Sigmoid colon (tissue), 7 donors: ENCODE data around the gene NCOR1. TPM values are rescaled to one million over a fixed set of nuclear protein-coding genes. Genes with fewer than 3 reads are reported as not detected.
"Not testable (repeated sequence)": the region's sequence is repeated elsewhere in the genome, so short reads cannot be mapped to it uniquely, and the experiment has no call there.

Experiments used
- DNase-seq: peaks from one replicate; pipeline ENCODE4 v3.0.0-alpha.2; 2019
- H3K27ac ChIP-seq, 4 donors: fragments of 200-600 bp; sonication (generic); one replicate each; pipeline ENCODE4 v1.5.1; 2016 to 2019; ENCODE audit warnings: mild to moderate bottlenecking in 1 of 4
- H3K27me3 ChIP-seq, 3 donors: fragments of 200-600 bp; sonication (generic); one replicate each; pipeline ENCODE4 v1.5.1; 2019; ENCODE audit warnings: mild to moderate bottlenecking in 1 of 3
- H3K36me3 ChIP-seq, 4 donors: fragments of 200-600 bp; sonication (generic); one replicate each; pipeline ENCODE4 v1.5.1; 2016 to 2019
- H3K4me1 ChIP-seq, 4 donors: fragments of 200-600 bp; sonication (generic); one replicate each; pipeline ENCODE4 v1.5.1; 2017 to 2019
- H3K4me3 ChIP-seq, 4 donors: fragments of 200-600 bp; sonication (generic); one replicate each; pipeline ENCODE4 v1.5.1; 2017 to 2019; ENCODE audit warnings: mild to moderate bottlenecking in 2 of 4, moderate library complexity in 1 of 4
- H3K9me3 ChIP-seq, 4 donors: fragments of 200-600 bp in 3 of 4; sonication (generic) in 3 of 4; one replicate each; pipeline versions ENCODE4 v1.5.1 to v1.6.1; 2013 to 2019
- EP300 ChIP-seq, 4 donors: sonication (generic); formaldehyde crosslinking; IDR thresholded peaks; one replicate each; pipeline ENCODE4 v1.6.1; 2017; ENCODE audit warnings: antibody characterized with exemption in 4 of 4
- POLR2A ChIP-seq, 2 donors: fragments of 450-650 bp; IDR thresholded peaks; one replicate each; pipeline ENCODE4 v1.6.1; 2016; ENCODE audit warnings: antibody characterized with exemption in 2 of 2, mild to moderate bottlenecking in 2 of 2, moderate library complexity in 2 of 2
- POLR2AphosphoS5 ChIP-seq, 4 donors: sonication (generic); formaldehyde crosslinking; IDR thresholded peaks; one replicate each; pipeline ENCODE4 v1.6.1; 2017; ENCODE audit warnings: antibody characterized with exemption in 4 of 4
- WGBS, 2 donors: extraction: QIAGEN DNeasy Blood & Tissue Kit; methylation state at CpG; one replicate each; pipeline ENCODE4 v1.1.7; 2013; 5-methylcytosine and 5-hydroxymethylcytosine counted together
- intact Hi-C: fragments of 100-400 bp; cut with DNase I; formaldehyde crosslinking; loops from one replicate; pipeline ENCODE4 v1.15.1; 2023
- polyA plus RNA-seq, 3 donors: library from polyadenylated mRNA; stranded (reverse); fragments of 200-250 nt; gene quantifications; one replicate each; pipeline ENCODE4 v1.2.3, GENCODE V29; 2013
- total RNA-seq, 4 donors: library from RNA; depleted of rRNA; stranded (reverse); fragments of >200 nt; gene quantifications; one replicate each; pipeline ENCODE4 v1.1.0, GENCODE V29; 2016
- TF ChIP-seq, protein P1 (sequence below), 4 experiments: fragments of 450-650 bp in 3 of 4; fragments of 200-600 bp in 1 of 4; IDR thresholded peaks; one replicate each; pipeline ENCODE4 v1.5.1; 2016 to 2019; ENCODE audit warnings: antibody characterized with exemption in 4 of 4, mild to moderate bottlenecking in 3 of 4, moderate library complexity in 2 of 4
- donor health status: healthy with polysubstance abuse.
- donor health status: Bipolar disorder and iron deficiency.
- donor health status: healthy.

The NCOR1 gene
- total and polyA plus RNA-seq, 7 donors = 25.8 to 160 (median 93.1) TPM

DNA sequence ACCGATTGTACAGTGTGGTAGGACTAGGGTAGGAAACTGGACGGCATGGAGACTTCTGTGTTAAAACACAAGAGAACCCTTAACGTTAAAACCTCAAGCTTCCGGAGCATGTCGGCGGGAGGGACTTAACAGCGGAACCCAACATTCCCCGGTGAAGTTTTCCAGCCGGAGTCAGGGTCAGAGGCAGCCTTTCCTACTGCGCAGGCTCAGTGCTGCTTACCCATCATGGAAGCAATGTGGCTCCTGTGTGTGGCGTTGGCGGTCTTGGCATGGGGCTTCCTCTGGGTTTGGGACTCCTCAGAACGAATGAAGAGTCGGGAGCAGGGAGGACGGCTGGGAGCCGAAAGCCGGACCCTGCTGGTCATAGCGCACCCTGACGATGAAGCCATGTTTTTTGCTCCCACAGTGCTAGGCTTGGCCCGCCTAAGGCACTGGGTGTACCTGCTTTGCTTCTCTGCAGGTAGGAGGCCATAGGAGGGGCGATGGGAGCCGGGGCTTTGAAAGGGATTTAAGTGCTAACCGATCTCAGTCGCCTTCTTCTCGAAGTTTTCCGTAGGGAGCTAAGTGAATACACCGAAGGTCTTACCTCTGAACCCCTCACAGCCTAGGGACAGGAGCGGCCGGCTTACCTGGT is 1.8 kb upstream of the NCOR1 start, which contains the start of gene PIGL:
PIGL (plus strand) TSS at position 209 of the 634 bp plus-strand sequence; CDS start at position 226, 17 bp downstream.
- no peaks in the 10 kb centered on the region for H3K36me3 ChIP-seq
- peak within 1 kb of the TSS; percentile 82 to 95 (median 92) for H3K4me3 ChIP-seq
- H3K27me3 ChIP-seq = no peaks in the 10 kb centered on the region
- WGBS, 2 donors = 0% methylated on average over 29 of the region's 29 CpGs
- peaks cover 0 to 51% (median 37%) of the 10 kb centered on the region in 4 donors for H3K4me1 ChIP-seq
- peak; percentile 96 for DNase-seq
- TF ChIP-seq POLR2A (IDR thresholded peaks at IDR 0.05) (peak in 1 of 2 donors; percentile 25), POLR2AphosphoS5 (IDR thresholded peaks at IDR 0.05) (peak; percentile 44 to 83 (median 80)), EP300 (IDR thresholded peaks at IDR 0.05) (peak in 1 of 4 donors; percentile 20)
- TF ChIP-seq, protein P1, sequence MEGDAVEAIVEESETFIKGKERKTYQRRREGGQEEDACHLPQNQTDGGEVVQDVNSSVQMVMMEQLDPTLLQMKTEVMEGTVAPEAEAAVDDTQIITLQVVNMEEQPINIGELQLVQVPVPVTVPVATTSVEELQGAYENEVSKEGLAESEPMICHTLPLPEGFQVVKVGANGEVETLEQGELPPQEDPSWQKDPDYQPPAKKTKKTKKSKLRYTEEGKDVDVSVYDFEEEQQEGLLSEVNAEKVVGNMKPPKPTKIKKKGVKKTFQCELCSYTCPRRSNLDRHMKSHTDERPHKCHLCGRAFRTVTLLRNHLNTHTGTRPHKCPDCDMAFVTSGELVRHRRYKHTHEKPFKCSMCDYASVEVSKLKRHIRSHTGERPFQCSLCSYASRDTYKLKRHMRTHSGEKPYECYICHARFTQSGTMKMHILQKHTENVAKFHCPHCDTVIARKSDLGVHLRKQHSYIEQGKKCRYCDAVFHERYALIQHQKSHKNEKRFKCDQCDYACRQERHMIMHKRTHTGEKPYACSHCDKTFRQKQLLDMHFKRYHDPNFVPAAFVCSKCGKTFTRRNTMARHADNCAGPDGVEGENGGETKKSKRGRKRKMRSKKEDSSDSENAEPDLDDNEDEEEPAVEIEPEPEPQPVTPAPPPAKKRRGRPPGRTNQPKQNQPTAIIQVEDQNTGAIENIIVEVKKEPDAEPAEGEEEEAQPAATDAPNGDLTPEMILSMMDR (IDR thresholded peaks at IDR 0.05) = no peak
- intact Hi-C loops = no loop called here
- H3K27ac ChIP-seq = peak within 1 kb of the TSS; percentile 93 to 96 (median 95)
- H3K9me3 ChIP-seq = no peaks in the 10 kb centered on the region

DNA sequence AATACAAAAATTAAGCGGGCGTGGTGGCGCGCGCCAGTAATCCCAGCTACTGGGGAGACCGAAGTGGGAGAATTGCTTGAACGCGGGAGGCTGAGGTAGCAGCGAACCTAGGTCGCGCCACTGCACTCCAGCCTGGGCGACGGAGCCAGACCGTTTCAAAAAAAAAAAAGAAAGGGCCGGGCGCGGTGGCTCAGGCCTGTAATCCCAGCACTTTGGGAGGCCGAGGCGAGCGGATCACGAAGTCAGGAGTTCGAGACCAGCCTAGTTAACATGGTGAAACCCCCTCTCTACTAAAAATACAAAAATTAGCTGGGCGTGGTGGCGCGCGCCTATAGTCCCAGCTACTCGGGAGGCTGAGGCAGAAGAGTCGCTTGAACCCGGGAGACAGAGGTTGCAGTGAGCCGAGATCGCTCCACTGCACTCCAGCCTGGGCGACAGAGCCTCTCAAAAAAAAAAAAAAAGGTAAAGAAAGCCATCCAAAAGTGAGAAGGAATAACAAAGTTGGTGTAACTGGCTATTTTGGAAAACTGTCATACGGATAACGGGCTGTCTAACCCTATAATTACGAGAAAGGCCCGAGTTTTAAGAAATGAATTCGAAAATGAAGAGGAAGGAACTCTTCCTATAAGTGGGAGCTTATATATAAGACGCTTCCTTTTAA is 1.1 kb upstream of the NCOR1 start:
- peaks cover 0 to 58% (median 40%) of the 10 kb centered on the region in 4 donors for H3K4me1 ChIP-seq
- WGBS, 2 donors = 77 to 79% methylated on average over 38 of the region's 38 CpGs
- peak overlapping the region; percentile 82 to 95 (median 92) for H3K4me3 ChIP-seq
- H3K27me3 ChIP-seq, H3K36me3 ChIP-seq, DNase-seq, H3K9me3 ChIP-seq, intact Hi-C loops: not testable (repeated sequence)
- peak overlapping the region; percentile 93 to 96 (median 95) for H3K27ac ChIP-seq

DNA sequence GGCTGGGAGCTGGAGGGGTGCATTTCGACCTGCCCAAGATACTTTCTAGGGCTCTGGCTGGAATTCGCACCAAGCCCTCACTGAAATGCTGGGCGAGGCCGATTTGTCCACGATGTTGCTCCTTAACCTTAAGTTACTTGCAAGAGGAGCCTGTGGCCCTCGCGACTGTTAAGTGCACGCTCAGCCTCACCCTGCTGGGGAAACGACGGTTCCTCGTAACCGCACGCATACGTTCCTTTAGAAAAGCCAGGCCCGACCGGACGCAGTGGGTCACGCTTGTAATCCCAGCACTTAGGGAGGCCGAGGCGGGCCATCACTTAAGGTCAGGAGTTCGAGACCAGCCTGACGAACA is 607 bp upstream of the NCOR1 start:
- no peaks in the 10 kb centered on the region for H3K27me3 ChIP-seq
- intact Hi-C loops = no loop called here
- TF ChIP-seq POLR2A (IDR thresholded peaks at IDR 0.05) (no peak), EP300 (IDR thresholded peaks at IDR 0.05) (no peak), POLR2AphosphoS5 (IDR thresholded peaks at IDR 0.05) (no peak)
- TF ChIP-seq, protein P1 (IDR thresholded peaks at IDR 0.05) = no peak
- no peaks in the 10 kb centered on the region for H3K9me3 ChIP-seq
- peak overlapping the region; percentile 82 to 95 (median 92) for H3K4me3 ChIP-seq
- 19 to 36% methylated on average over 22 of the region's 22 CpGs for WGBS, 2 donors
- no peak for DNase-seq
- no peaks in the 10 kb centered on the region for H3K36me3 ChIP-seq
- peaks cover 0 to 61% (median 41%) of the 10 kb centered on the region in 4 donors for H3K4me1 ChIP-seq
- H3K27ac ChIP-seq = peak overlapping the region; percentile 93 to 96 (median 95)

DNA sequence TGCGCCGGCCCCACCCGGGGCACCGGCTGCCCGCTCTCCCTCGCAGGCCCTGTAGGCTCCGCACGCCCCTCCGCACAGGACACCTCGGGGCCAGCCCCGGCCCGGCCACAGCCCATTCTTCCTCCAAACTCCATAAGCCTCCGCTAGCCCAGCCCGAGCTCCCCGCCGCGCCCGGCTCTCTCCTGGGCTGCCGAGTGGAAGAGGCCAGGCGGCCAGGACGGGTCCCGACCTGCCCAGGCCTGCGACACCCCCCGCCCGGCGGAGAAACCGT is 397 bp downstream of the NCOR1 start:
- no peaks in the 10 kb centered on the region for H3K9me3 ChIP-seq
- intact Hi-C loops = no loop called here
- DNase-seq = no peak

More for the DNA sequence above, 397 bp downstream of the NCOR1 start:
- no peaks in the 10 kb centered on the region for H3K36me3 ChIP-seq
- H3K4me3 ChIP-seq = peak overlapping the region; percentile 82 to 95 (median 92)
- TF ChIP-seq POLR2A (IDR thresholded peaks at IDR 0.05) (no peak), POLR2AphosphoS5 (IDR thresholded peaks at IDR 0.05) (no peak), EP300 (IDR thresholded peaks at IDR 0.05) (no peak)
- TF ChIP-seq, protein P1 (IDR thresholded peaks at IDR 0.05) = no peak
- H3K4me1 ChIP-seq = peaks cover 0 to 61% (median 41%) of the 10 kb centered on the region in 4 donors
- H3K27me3 ChIP-seq = no peaks in the 10 kb centered on the region
- H3K27ac ChIP-seq = peak overlapping the region; percentile 93 to 96 (median 95)
- WGBS, 2 donors = 0 to 1% methylated on average over 27 of the region's 27 CpGs
